HEK293 (cell line): ENCODE data around the gene CFAP45.

Source experiments
- BCL11A ChIP-seq: fragments of 450-650 bp; formaldehyde crosslinking; IDR thresholded peaks from 2 replicates; pipeline ENCODE4 v1.5.1; 2016; ENCODE audit warnings: low read depth, missing biosample characterization, missing genetic modification characterization
- EGR2 ChIP-seq: fragments of 450-650 bp; formaldehyde crosslinking; IDR thresholded peaks from 2 replicates; pipeline ENCODE4 v1.5.1; 2016; ENCODE audit warnings: low read depth, missing biosample characterization, missing genetic modification characterization
- FEZF1 ChIP-seq: fragments of 450-650 bp; formaldehyde crosslinking; IDR thresholded peaks from 2 replicates; pipeline ENCODE4 v1.5.1; 2016; ENCODE audit warnings: missing biosample characterization, missing genetic modification characterization
- HOXC10 ChIP-seq: sonication (generic); formaldehyde crosslinking; IDR thresholded peaks from 2 replicates; pipeline ENCODE4 v1.8.1; 2023; ENCODE audit warnings: mild to moderate bottlenecking, missing genetic modification reagents
- KLF8 ChIP-seq: fragments of 450-650 bp; formaldehyde crosslinking; IDR thresholded peaks from 2 replicates; pipeline ENCODE4 v1.5.1; 2016; ENCODE audit warnings: missing biosample characterization, missing genetic modification characterization
- SETDB1 ChIP-seq: IDR thresholded peaks from one replicate; pipeline ENCODE4 v1.6.1; 2017; ENCODE audit warnings: mild to moderate bottlenecking, low read length, moderate library complexity, mixed read lengths; ENCODE audit not compliant: insufficient read length
- SP7 ChIP-seq: fragments of 450-650 bp; formaldehyde crosslinking; IDR thresholded peaks from 2 replicates; pipeline ENCODE4 v1.5.1; 2016; ENCODE audit warnings: missing biosample characterization, missing genetic modification characterization
- TRIM28 ChIP-seq: IDR thresholded peaks from 2 replicates; pipeline ENCODE4 v1.6.1; 2011; ENCODE audit warnings: low read length, control low read depth, borderline replicate concordance
- ZBTB17 ChIP-seq: fragments of 450-650 bp; formaldehyde crosslinking; IDR thresholded peaks from 2 replicates; pipeline ENCODE4 v1.5.1; 2016; ENCODE audit warnings: missing biosample characterization, missing genetic modification characterization
- ZBTB48 ChIP-seq: fragments of 450-650 bp; formaldehyde crosslinking; IDR thresholded peaks from 2 replicates; pipeline ENCODE4 v1.5.1; 2016; ENCODE audit warnings: missing biosample characterization, missing genetic modification characterization
- ZFP37 ChIP-seq: fragments of 450-650 bp; formaldehyde crosslinking; IDR thresholded peaks from 2 replicates; pipeline ENCODE4 v1.5.1; 2016; ENCODE audit warnings: missing biosample characterization, missing genetic modification characterization
- ZFP41 ChIP-seq: fragments of 450-650 bp; formaldehyde crosslinking; IDR thresholded peaks from 2 replicates; pipeline ENCODE4 v1.5.1; 2016; ENCODE audit warnings: missing biosample characterization, missing genetic modification characterization, borderline replicate concordance
- ZNF121 ChIP-seq: fragments of 450-650 bp; formaldehyde crosslinking; IDR thresholded peaks from 2 replicates; pipeline ENCODE4 v1.5.1; 2016; ENCODE audit warnings: missing biosample characterization, missing genetic modification characterization
- ZNF146 ChIP-seq: fragments of 450-650 bp; formaldehyde crosslinking; IDR thresholded peaks from 2 replicates; pipeline ENCODE4 v1.5.1; 2016; ENCODE audit warnings: missing biosample characterization, missing genetic modification characterization
- ZNF175 ChIP-seq: fragments of 450-650 bp; formaldehyde crosslinking; IDR thresholded peaks from 2 replicates; pipeline ENCODE4 v1.5.1; 2016; ENCODE audit warnings: missing biosample characterization, missing genetic modification characterization
- ZNF311 ChIP-seq: fragments of 450-650 bp; formaldehyde crosslinking; IDR thresholded peaks from 2 replicates; pipeline ENCODE4 v1.5.1; 2017; ENCODE audit warnings: missing biosample characterization, missing genetic modification characterization, borderline replicate concordance
- ZNF335 ChIP-seq: fragments of 450-650 bp; formaldehyde crosslinking; conservative IDR thresholded peaks from 2 replicates; pipeline ENCODE4 v1.5.1; 2016; ENCODE audit warnings: missing biosample characterization, missing genetic modification characterization
- ZNF354C ChIP-seq: fragments of 450-650 bp; formaldehyde crosslinking; IDR thresholded peaks from 2 replicates; pipeline ENCODE4 v1.5.1; 2016; ENCODE audit warnings: missing biosample characterization, missing genetic modification characterization, low read depth, borderline replicate concordance
- ZNF366 ChIP-seq: fragments of 450-650 bp; formaldehyde crosslinking; conservative IDR thresholded peaks from 2 replicates; pipeline ENCODE4 v1.5.1; 2016; ENCODE audit warnings: missing biosample characterization, missing genetic modification characterization
- ZNF391 ChIP-seq: fragments of 450-650 bp; formaldehyde crosslinking; IDR thresholded peaks from 2 replicates; pipeline ENCODE4 v1.5.1; 2016; ENCODE audit warnings: low read depth, missing biosample characterization, missing genetic modification characterization, borderline replicate concordance
- ZNF423 ChIP-seq: fragments of 450-650 bp; formaldehyde crosslinking; IDR thresholded peaks from 2 replicates; pipeline ENCODE4 v1.5.1; 2016; ENCODE audit warnings: missing biosample characterization, missing genetic modification characterization
- ZNF433 ChIP-seq: fragments of 450-650 bp; formaldehyde crosslinking; IDR thresholded peaks from 2 replicates; pipeline ENCODE4 v1.5.1; 2016; ENCODE audit warnings: missing biosample characterization, missing genetic modification characterization, low read depth
- ZNF473 ChIP-seq: fragments of 450-650 bp; formaldehyde crosslinking; IDR thresholded peaks from 2 replicates; pipeline ENCODE4 v1.5.1; 2017; ENCODE audit warnings: missing biosample characterization, missing genetic modification characterization
- ZNF510 ChIP-seq: fragments of 450-650 bp; formaldehyde crosslinking; IDR thresholded peaks from 2 replicates; pipeline ENCODE4 v1.5.1; 2018; ENCODE audit warnings: mild to moderate bottlenecking, missing genetic modification characterization, missing biosample characterization; ENCODE audit not compliant: insufficient replicate concordance
- ZNF514 ChIP-seq: fragments of 450-650 bp; formaldehyde crosslinking; IDR thresholded peaks from 2 replicates; pipeline ENCODE4 v1.5.1; 2016; ENCODE audit warnings: missing biosample characterization, missing genetic modification characterization
- ZNF544 ChIP-seq: fragments of 450-650 bp; formaldehyde crosslinking; IDR thresholded peaks from 2 replicates; pipeline ENCODE4 v1.5.0; 2017; ENCODE audit warnings: missing biosample characterization, missing genetic modification characterization
- ZNF555 ChIP-seq: fragments of 450-650 bp; formaldehyde crosslinking; conservative IDR thresholded peaks from 2 replicates; pipeline ENCODE4 v1.5.1; 2017; ENCODE audit warnings: missing biosample characterization, mild to moderate bottlenecking, missing genetic modification characterization, inconsistent platforms
- ZNF558 ChIP-seq: fragments of 450-650 bp; formaldehyde crosslinking; IDR thresholded peaks from 2 replicates; pipeline ENCODE4 v1.5.1; 2016; ENCODE audit warnings: missing biosample characterization, missing genetic modification characterization
- ZNF626 ChIP-seq: fragments of 450-650 bp; sonication (Bioruptor Pico); formaldehyde crosslinking; IDR thresholded peaks from 2 replicates; pipeline ENCODE4 v1.5.1; 2018; ENCODE audit warnings: missing biosample characterization, missing genetic modification characterization, inconsistent platforms
- ZNF664 ChIP-seq: fragments of 450-650 bp; formaldehyde crosslinking; IDR thresholded peaks from 2 replicates; pipeline ENCODE4 v1.5.1; 2016; ENCODE audit warnings: missing biosample characterization, missing genetic modification characterization
- ZNF707 ChIP-seq: fragments of 450-650 bp; formaldehyde crosslinking; IDR thresholded peaks from 2 replicates; pipeline ENCODE4 v1.5.1; 2016; ENCODE audit warnings: missing biosample characterization, missing genetic modification characterization
- ZNF76 ChIP-seq: fragments of 450-650 bp; formaldehyde crosslinking; IDR thresholded peaks from 2 replicates; pipeline ENCODE4; 2016; ENCODE audit warnings: low read depth, missing biosample characterization, missing genetic modification characterization, borderline replicate concordance
- ZNF791 ChIP-seq: fragments of 450-650 bp; formaldehyde crosslinking; IDR thresholded peaks from 2 replicates; pipeline ENCODE4 v1.5.1; 2016; ENCODE audit warnings: missing biosample characterization, missing genetic modification characterization
- ZSCAN30 ChIP-seq: fragments of 450-650 bp; IDR thresholded peaks from 2 replicates; pipeline ENCODE4 v1.5.1; 2018; ENCODE audit warnings: missing biosample characterization, mild to moderate bottlenecking, missing genetic modification characterization, moderate library complexity
- TF ChIP-seq, protein P1 (sequence below): fragments of 450-650 bp; formaldehyde crosslinking; IDR thresholded peaks from 2 replicates; pipeline ENCODE4 v1.5.1; 2016; ENCODE audit warnings: missing biosample characterization, missing genetic modification characterization
- TF ChIP-seq, protein P2 (sequence below): fragments of 450-650 bp; formaldehyde crosslinking; IDR thresholded peaks from 2 replicates; pipeline ENCODE4 v1.5.1; 2017; ENCODE audit warnings: missing biosample characterization, missing genetic modification characterization
- TF ChIP-seq, protein P3 (sequence below): fragments of 450-650 bp; formaldehyde crosslinking; IDR thresholded peaks from 2 replicates; pipeline ENCODE4 v1.5.1; 2017; ENCODE audit warnings: missing biosample characterization, missing genetic modification characterization
- TF ChIP-seq, protein P4 (sequence below): fragments of 450-650 bp; formaldehyde crosslinking; IDR thresholded peaks from 2 replicates; pipeline ENCODE4 v1.5.1; 2016; ENCODE audit warnings: missing biosample characterization, missing genetic modification characterization

The CFAP45 gene

DNA sequence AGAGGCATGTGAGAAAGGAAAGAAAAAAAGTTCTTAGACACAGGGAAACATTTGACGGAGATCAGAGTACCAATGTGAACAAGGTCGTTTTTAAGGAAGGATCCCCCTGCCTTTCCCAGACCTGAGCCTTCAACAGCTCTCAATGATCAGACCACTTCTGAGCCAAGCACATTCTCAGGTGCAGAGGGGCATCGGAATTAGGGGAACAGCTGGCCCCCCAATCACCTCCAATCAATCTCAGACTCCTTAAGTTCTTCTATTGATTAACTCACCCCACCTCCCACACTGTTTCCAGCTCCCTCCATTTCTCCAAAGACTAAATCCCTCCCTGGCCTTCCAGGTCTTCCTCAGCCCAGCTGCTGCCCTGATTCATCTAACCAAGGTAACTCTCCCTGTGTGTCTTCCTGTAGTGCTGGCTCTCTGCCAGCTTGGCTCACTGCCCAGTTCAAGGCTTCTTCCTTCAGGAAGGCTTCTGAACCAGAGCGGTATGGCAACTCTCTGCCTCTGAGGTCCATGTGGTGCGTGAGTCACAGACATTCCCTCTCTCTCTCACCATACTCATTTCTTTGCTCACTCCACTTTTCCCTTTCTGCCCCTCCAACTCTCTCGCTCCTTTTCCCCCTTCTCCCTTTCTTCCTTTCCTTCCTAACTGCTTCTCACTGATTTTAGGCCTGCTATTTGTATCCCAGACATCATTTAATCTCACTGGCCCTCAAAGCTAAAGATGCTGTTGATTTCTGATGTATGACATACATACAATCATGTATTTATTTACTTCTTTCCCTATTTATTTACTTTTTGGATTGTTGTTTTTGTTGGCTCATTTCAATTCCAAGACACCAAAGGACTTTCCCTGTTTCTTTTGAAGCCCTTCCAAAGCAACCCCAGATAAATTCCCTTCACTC lies 18.1 kb downstream of the CFAP45 start (continued):
- TF ChIP-seq ZNF514 (tag by site-specific recombination) (no peak), ZNF354C (tag by site-specific recombination) (no peak), SETDB1 (no peak), ZNF791 (tag by site-specific recombination) (no peak), FEZF1 (tag by site-specific recombination) (no peak), ZSCAN30 (tag by site-specific recombination) (no peak), ZFP41 (tag by site-specific recombination) (no peak), ZNF510 (tag by site-specific recombination) (no peak), ZNF76 (tag by site-specific recombination) (no peak), ZNF664 (no peak), EGR2 (tag by site-specific recombination) (no peak), ZNF311 (tag by site-specific recombination) (peak; percentile 82; the same call in 1 of the 2 replicates), SP7 (tag by site-specific recombination) (peak; percentile 64), ZNF555 (tag by site-specific recombination) (no peak), ZNF707 (no peak), ZNF175 (tag by site-specific recombination) (no peak), ZNF146 (tag by site-specific recombination) (no peak), BCL11A (tag by site-specific recombination) (no peak), ZFP37 (tag by site-specific recombination) (0 out of 2 replicates have a peak, but pooled peaks have one; percentile 46), ZNF433 (tag by site-specific recombination) (no peak), ZNF473 (no peak), ZNF626 (no peak), ZNF544 (tag by site-specific recombination) (peak; percentile 80), KLF8 (no peak), ZNF121 (tag by site-specific recombination) (no peak), ZNF391 (no peak), ZNF558 (no peak), ZBTB17 (tag by site-specific recombination) (peak; percentile 83), HOXC10 (CRISPR knock-in tag) (no peak), TRIM28 (no peak), ZNF423 (tag by site-specific recombination) (no peak), ZNF366 (peak; percentile 53), ZBTB48 (tag by site-specific recombination) (no peak), ZNF335 (tag by site-specific recombination) (peak; percentile 57)
- TF ChIP-seq, protein P1, sequence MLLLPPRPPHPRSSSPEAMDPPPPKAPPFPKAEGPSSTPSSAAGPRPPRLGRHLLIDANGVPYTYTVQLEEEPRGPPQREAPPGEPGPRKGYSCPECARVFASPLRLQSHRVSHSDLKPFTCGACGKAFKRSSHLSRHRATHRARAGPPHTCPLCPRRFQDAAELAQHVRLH: no peak
- TF ChIP-seq, protein P2, sequence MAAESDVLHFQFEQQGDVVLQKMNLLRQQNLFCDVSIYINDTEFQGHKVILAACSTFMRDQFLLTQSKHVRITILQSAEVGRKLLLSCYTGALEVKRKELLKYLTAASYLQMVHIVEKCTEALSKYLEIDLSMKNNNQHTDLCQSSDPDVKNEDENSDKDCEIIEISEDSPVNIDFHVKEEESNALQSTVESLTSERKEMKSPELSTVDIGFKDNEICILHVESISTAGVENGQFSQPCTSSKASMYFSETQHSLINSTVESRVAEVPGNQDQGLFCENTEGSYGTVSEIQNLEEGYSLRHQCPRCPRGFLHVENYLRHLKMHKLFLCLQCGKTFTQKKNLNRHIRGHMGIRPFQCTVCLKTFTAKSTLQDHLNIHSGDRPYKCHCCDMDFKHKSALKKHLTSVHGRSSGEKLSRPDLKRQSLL (tag by site-specific recombination): no peak
- TF ChIP-seq, protein P3, sequence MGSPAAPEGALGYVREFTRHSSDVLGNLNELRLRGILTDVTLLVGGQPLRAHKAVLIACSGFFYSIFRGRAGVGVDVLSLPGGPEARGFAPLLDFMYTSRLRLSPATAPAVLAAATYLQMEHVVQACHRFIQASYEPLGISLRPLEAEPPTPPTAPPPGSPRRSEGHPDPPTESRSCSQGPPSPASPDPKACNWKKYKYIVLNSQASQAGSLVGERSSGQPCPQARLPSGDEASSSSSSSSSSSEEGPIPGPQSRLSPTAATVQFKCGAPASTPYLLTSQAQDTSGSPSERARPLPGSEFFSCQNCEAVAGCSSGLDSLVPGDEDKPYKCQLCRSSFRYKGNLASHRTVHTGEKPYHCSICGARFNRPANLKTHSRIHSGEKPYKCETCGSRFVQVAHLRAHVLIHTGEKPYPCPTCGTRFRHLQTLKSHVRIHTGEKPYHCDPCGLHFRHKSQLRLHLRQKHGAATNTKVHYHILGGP (tag by site-specific recombination): peak; percentile 56; the same call in 1 of the 2 replicates
- TF ChIP-seq, protein P4, sequence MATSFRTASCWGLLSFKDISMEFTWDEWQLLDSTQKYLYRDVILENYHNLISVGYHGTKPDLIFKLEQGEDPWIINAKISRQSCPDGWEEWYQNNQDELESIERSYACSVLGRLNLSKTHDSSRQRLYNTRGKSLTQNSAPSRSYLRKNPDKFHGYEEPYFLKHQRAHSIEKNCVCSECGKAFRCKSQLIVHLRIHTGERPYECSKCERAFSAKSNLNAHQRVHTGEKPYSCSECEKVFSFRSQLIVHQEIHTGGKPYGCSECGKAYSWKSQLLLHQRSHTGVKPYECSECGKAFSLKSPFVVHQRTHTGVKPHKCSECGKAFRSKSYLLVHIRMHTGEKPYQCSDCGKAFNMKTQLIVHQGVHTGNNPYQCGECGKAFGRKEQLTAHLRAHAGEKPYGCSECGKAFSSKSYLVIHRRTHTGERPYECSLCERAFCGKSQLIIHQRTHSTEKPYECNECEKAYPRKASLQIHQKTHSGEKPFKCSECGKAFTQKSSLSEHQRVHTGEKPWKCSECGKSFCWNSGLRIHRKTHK (tag by site-specific recombination): no peak
